Activated CD4-positive, alpha-beta T cell treated with anti-CD3 and anti-CD28 coated beads for 1 hour (primary cell): Measurements from ENCODE around the gene IGFL3.

ENCODE experiments used
- DNase-seq: peaks from one replicate; pipeline ENCODE4 v3.0.0-alpha.2; 2020

Gene IGFL3

GRCh38 chr19:46076031-46076880, 48.2 kb downstream of the IGFL3 start:
- no peak for DNase-seq

- DNase-seq = no peak
Observed at GRCh38 chr19:46073268-46073922, 51.1 kb downstream of the IGFL3 start.
